Fibroblast of peridontal ligament (primary cell): ENCODE measurements around the gene KIFAP3.
"Not testable (repeated sequence)": the region's sequence is repeated elsewhere in the genome, so short reads cannot be mapped to it uniquely, and the experiment has no call there.

Experiments used
- DNase-seq: peaks from one replicate; pipeline ENCODE4 v3.0.0-alpha.2; 2010; ENCODE audit errors: extremely low read depth

Gene KIFAP3

GRCh38 chr1:169889871-169890270, 184.6 kb downstream of the KIFAP3 start:
- no peak for DNase-seq

- DNase-seq = no peak
These were observed 187.6 kb downstream of the KIFAP3 start for GRCh38 chr1:169886931-169887330.

- DNase-seq = no peak
These were observed 188.1 kb downstream of the KIFAP3 start for GRCh38 chr1:169886422-169886821.

- no peak for DNase-seq
These were observed 189.3 kb downstream of the KIFAP3 start for GRCh38 chr1:169885207-169885606.

GRCh38 chr1:169884634-169885033, 189.9 kb downstream of the KIFAP3 start:
- DNase-seq = no peak

GRCh38 chr1:169882039-169882511, 192.4 kb downstream of the KIFAP3 start:
- DNase-seq = no peak

- no peak for DNase-seq
These were observed 195.3 kb downstream of the KIFAP3 start for GRCh38 chr1:169879034-169879840.

- DNase-seq = no peak
These were observed 196.0 kb downstream of the KIFAP3 start for GRCh38 chr1:169878498-169878897.

- DNase-seq = no peak
These were observed 196.5 kb downstream of the KIFAP3 start for GRCh38 chr1:169877800-169878491.

GRCh38 chr1:169874229-169874628, 200.3 kb downstream of the KIFAP3 start:
- peak; percentile 83 for DNase-seq

GRCh38 chr1:169873582-169874199, 200.8 kb downstream of the KIFAP3 start:
- DNase-seq = peak; percentile 41

- no peak for DNase-seq
These were observed 201.6 kb downstream of the KIFAP3 start for GRCh38 chr1:169872906-169873305.

GRCh38 chr1:169871988-169872387, 202.5 kb downstream of the KIFAP3 start:
- DNase-seq = not testable (repeated sequence)
